ENCODE results near the gene SCAPER.

Gene SCAPER

DNA sequence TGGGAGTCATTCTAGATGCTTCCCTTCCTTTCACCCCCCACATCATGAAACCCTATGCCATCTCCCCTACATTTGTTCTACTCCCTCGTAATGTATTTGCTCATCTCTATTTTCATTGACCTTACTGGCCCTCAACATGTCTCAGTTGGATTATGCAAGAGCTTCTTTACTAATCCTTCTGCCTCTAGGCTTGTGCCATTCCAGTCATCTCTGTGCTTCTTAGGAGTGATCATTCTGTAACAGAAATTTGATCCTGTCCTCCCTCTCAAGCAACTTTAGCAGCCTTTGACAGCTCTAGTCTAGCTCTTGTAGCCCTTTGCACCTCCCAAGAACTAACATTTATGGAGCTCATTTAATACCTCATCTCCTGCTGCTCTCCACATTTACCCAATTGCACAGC, 503.9 kb downstream of the SCAPER start:
- Histone ChIP-seq H2BK15ac (ENCODE audit: low read length) (no peak overlapping the region), H3K9me3 (replicated peaks in 1 of 2; ENCODE audit: control insufficient read depth in 2 of 2, insufficient read depth in 1 of 2, low read depth in 1 of 2, low read length in 2 of 2) (peaks cover 0 to 2% of the 10 kb centered on the region in 2 donors), H4K8ac (ENCODE audit: low read depth, low read length) (no peak overlapping the region), H3K23ac (ENCODE audit: low read depth, low read length, poor library complexity) (no peak overlapping the region), H2BK120ac (ENCODE audit: low read depth, low read length) (no peak overlapping the region), H3K14ac (ENCODE audit: low read length) (no peak overlapping the region), H3K79me1 (ENCODE audit: low read depth, low read length) (no peaks in the 10 kb centered on the region), H3K4me2 (ENCODE audit: insufficient read depth, low read length, poor library complexity, severe bottlenecking) (no peak overlapping the region), H3K36me3 (replicated peaks in 1 of 2; ENCODE audit: control insufficient read depth in 2 of 2, insufficient read depth in 2 of 2, low read length in 2 of 2) (no peaks in the 10 kb centered on the region), H3K9ac (ENCODE audit: low read depth, low read length, poor library complexity) (no peak overlapping the region), H3K27me3 (ENCODE audit: control insufficient read depth in 3 of 3, insufficient read depth in 3 of 3, low read depth in 1 of 3, low read length in 3 of 3) (peaks cover 0 to 5% (median 0%) of the 10 kb centered on the region in 3 experiments), H3K4ac (ENCODE audit: low read length) (no peak overlapping the region), H2AK5ac (ENCODE audit: low read depth, low read length) (no peak overlapping the region), H3K4me1 (ENCODE audit: control insufficient read depth in 2 of 2, insufficient read depth in 1 of 2, low read depth in 1 of 2, low read length in 2 of 2) (peaks cover 0 to 5% of the 10 kb centered on the region in 2 donors), H2AFZ (ENCODE audit: low read length) (no peak overlapping the region), H4K91ac (ENCODE audit: low read depth, low read length, poor library complexity) (no peak overlapping the region), H3K4me3 (ENCODE audit: low read length in 2 of 2) (no peak overlapping the region), H3K18ac (ENCODE audit: low read length) (no peak overlapping the region), H3K27ac (replicated peaks; ENCODE audit: low read length) (no peak overlapping the region), H2BK5ac (ENCODE audit: low read length) (no peak overlapping the region), H2BK12ac (ENCODE audit: low read length) (no peak overlapping the region)
- DNase-seq (ENCODE audit: low spot score), result no peak
- WGBS, 2 donors (ENCODE audit: extremely low coverage in 2 of 2, insufficient read length in 2 of 2, insufficient replicate concordance in 1 of 2), result no CpG with 5 or more reads among the region's 1 CpG

DNA sequence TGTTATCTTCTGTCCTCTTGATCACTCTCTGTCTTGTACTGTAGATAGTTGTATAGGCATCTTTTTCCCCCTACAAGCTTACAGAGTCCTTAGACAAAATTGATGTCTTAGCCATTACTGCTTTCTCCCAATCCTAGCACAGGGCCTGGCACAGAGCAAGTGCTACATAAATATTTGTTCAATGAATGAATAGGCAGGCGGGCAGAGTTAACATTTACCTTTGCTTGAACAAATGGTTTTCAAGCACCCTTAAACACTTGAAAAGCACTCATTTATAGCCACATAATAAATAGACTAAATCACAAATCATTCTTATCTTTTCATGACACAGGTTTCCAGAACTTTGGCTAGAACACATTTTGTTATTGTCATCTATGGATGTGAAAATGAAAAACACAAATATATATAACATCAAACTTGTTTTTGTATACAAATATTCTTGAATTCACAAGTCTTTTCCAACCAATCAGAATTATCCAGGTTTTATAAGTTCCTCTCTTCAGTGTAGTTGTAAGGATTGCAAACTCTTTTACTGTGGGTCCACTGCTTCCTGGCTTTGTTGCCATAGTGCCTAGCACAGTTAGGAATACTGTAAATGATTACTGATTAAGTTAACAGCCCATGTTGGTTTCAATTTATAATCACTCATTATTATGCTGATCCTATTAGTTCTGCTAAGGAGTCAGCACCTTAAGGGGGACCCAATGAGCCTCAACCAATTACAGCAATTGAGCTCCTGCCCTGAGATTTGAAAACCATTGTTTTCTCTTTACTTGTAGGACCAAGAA, 506.6 kb downstream of the SCAPER start:
- DNase-seq (ENCODE audit: low spot score), result no peak
- H2BK12ac ChIP-seq (ENCODE audit: low read length), result no peak overlapping the region
- H3K36me3 ChIP-seq (replicated peaks in 1 of 2; ENCODE audit: control insufficient read depth in 2 of 2, insufficient read depth in 2 of 2, low read length in 2 of 2), result no peaks in the 10 kb centered on the region
- H3K4ac ChIP-seq (ENCODE audit: low read length), result no peak overlapping the region
- H3K9me3 ChIP-seq (replicated peaks in 1 of 2; ENCODE audit: control insufficient read depth in 2 of 2, insufficient read depth in 1 of 2, low read depth in 1 of 2, low read length in 2 of 2), result no peaks in the 10 kb centered on the region
- no peak overlapping the region for H2AK5ac ChIP-seq (ENCODE audit: low read depth, low read length)
- H3K23ac ChIP-seq (ENCODE audit: low read depth, low read length, poor library complexity), result no peak overlapping the region
- H3K79me1 ChIP-seq (ENCODE audit: low read depth, low read length), result no peaks in the 10 kb centered on the region
- H2AFZ ChIP-seq (ENCODE audit: low read length), result no peak overlapping the region
- no peak overlapping the region for H3K4me2 ChIP-seq (ENCODE audit: insufficient read depth, low read length, poor library complexity, severe bottlenecking)
- no peak overlapping the region for H2BK5ac ChIP-seq (ENCODE audit: low read length)
- no peak overlapping the region for H2BK15ac ChIP-seq (ENCODE audit: low read length)
- peaks cover 0 to 5% (median 0%) of the 10 kb centered on the region in 3 experiments for H3K27me3 ChIP-seq (ENCODE audit: control insufficient read depth in 3 of 3, insufficient read depth in 3 of 3, low read depth in 1 of 3, low read length in 3 of 3)
- H3K4me3 ChIP-seq (ENCODE audit: low read length in 2 of 2), result no peak overlapping the region
- H3K4me1 ChIP-seq (ENCODE audit: control insufficient read depth in 2 of 2, insufficient read depth in 1 of 2, low read depth in 1 of 2, low read length in 2 of 2), result peaks cover 0 to 7% of the 10 kb centered on the region in 2 donors
- no peak overlapping the region for H4K91ac ChIP-seq (ENCODE audit: low read depth, low read length, poor library complexity)
- H3K27ac ChIP-seq (replicated peaks; ENCODE audit: low read length), result no peak overlapping the region
- no peak overlapping the region for H3K9ac ChIP-seq (ENCODE audit: low read depth, low read length, poor library complexity)
- H2BK120ac ChIP-seq (ENCODE audit: low read depth, low read length), result no peak overlapping the region
- H4K8ac ChIP-seq (ENCODE audit: low read depth, low read length), result no peak overlapping the region
- no CpG with 5 or more reads among the region's 1 CpG for WGBS, 2 donors (ENCODE audit: extremely low coverage in 2 of 2, insufficient read length in 2 of 2, insufficient replicate concordance in 1 of 2)
- no peak overlapping the region for H3K14ac ChIP-seq (ENCODE audit: low read length)
- no peak overlapping the region for H3K18ac ChIP-seq (ENCODE audit: low read length)

DNA sequence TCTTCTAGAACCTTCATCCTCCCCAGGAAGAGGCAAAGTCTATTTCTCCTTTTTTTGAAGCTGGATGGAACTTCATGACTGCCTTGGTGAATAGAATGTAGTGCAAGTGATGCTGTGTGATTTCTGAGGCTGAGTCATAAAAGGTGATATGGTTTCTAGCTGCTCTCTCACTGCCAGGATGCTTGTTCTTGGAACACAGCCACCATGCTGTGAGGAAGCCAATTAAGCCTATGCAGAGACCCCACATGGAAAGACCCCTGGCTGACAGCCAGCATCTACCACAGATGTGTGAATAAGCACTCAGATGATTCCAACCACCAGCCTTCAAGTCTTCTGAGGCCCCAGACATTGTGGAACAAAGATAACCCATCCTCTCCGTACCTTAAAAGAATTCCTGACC, 511.5 kb downstream of the SCAPER start:
- no CpG with 5 or more reads among the region's 1 CpG for WGBS, 2 donors (ENCODE audit: extremely low coverage in 2 of 2, insufficient read length in 2 of 2, insufficient replicate concordance in 1 of 2)
- Histone ChIP-seq H3K9me3 (replicated peaks in 1 of 2; ENCODE audit: control insufficient read depth in 2 of 2, insufficient read depth in 1 of 2, low read depth in 1 of 2, low read length in 2 of 2) (no peaks in the 10 kb centered on the region), H3K4me3 (ENCODE audit: low read length in 2 of 2) (no peak overlapping the region), H3K4me2 (ENCODE audit: insufficient read depth, low read length, poor library complexity, severe bottlenecking) (no peak overlapping the region), H2BK15ac (ENCODE audit: low read length) (no peak overlapping the region), H3K18ac (ENCODE audit: low read length) (no peak overlapping the region), H3K4me1 (ENCODE audit: control insufficient read depth in 2 of 2, insufficient read depth in 1 of 2, low read depth in 1 of 2, low read length in 2 of 2) (peaks cover 0 to 2% of the 10 kb centered on the region in 2 donors), H3K4ac (ENCODE audit: low read length) (no peak overlapping the region), H3K79me1 (ENCODE audit: low read depth, low read length) (no peaks in the 10 kb centered on the region), H3K14ac (ENCODE audit: low read length) (no peak overlapping the region), H4K91ac (ENCODE audit: low read depth, low read length, poor library complexity) (no peak overlapping the region), H3K9ac (ENCODE audit: low read depth, low read length, poor library complexity) (no peak overlapping the region), H3K27ac (replicated peaks; ENCODE audit: low read length) (no peak overlapping the region), H3K27me3 (ENCODE audit: control insufficient read depth in 3 of 3, insufficient read depth in 3 of 3, low read depth in 1 of 3, low read length in 3 of 3) (no peaks in the 10 kb centered on the region), H2AK5ac (ENCODE audit: low read depth, low read length) (no peak overlapping the region), H2AFZ (ENCODE audit: low read length) (no peak overlapping the region), H2BK5ac (ENCODE audit: low read length) (no peak overlapping the region), H2BK12ac (ENCODE audit: low read length) (no peak overlapping the region), H3K23ac (ENCODE audit: low read depth, low read length, poor library complexity) (no peak overlapping the region), H2BK120ac (ENCODE audit: low read depth, low read length) (no peak overlapping the region), H3K36me3 (replicated peaks in 1 of 2; ENCODE audit: control insufficient read depth in 2 of 2, insufficient read depth in 2 of 2, low read length in 2 of 2) (no peaks in the 10 kb centered on the region), H4K8ac (ENCODE audit: low read depth, low read length) (no peak overlapping the region)
- no peak for DNase-seq (ENCODE audit: low spot score)

DNA sequence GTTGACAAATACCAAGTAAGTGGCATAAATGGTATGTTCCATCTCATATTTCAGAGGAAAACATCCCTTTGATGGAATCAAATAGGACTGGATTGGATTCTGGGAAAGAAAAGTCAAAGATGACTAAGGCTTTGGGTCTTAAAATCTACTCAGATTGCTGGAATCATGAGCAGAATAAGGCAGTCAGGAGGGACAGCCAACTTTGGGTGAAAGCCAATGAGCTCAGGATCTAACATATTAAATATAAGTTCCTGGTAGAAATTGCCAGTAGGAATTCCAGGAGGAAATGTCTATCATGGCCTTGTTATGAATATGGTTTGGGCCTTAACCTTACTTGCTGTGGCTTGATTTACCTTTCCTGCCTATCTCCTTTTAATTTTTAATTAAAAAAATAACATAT, 513.3 kb downstream of the SCAPER start:
- H3K4me1 ChIP-seq (ENCODE audit: control insufficient read depth in 2 of 2, insufficient read depth in 1 of 2, low read depth in 1 of 2, low read length in 2 of 2), result peaks cover 0 to 2% of the 10 kb centered on the region in 2 donors
- H4K8ac ChIP-seq (ENCODE audit: low read depth, low read length), result no peak overlapping the region
- no peak overlapping the region for H2AFZ ChIP-seq (ENCODE audit: low read length)
- no peak overlapping the region for H3K4ac ChIP-seq (ENCODE audit: low read length)
- no peak overlapping the region for H2BK15ac ChIP-seq (ENCODE audit: low read length)
- H2AK5ac ChIP-seq (ENCODE audit: low read depth, low read length), result no peak overlapping the region
- H3K9me3 ChIP-seq (replicated peaks in 1 of 2; ENCODE audit: control insufficient read depth in 2 of 2, insufficient read depth in 1 of 2, low read depth in 1 of 2, low read length in 2 of 2), result no peaks in the 10 kb centered on the region
- H3K27me3 ChIP-seq (ENCODE audit: control insufficient read depth in 3 of 3, insufficient read depth in 3 of 3, low read depth in 1 of 3, low read length in 3 of 3), result no peaks in the 10 kb centered on the region
- no peak overlapping the region for H3K9ac ChIP-seq (ENCODE audit: low read depth, low read length, poor library complexity)
- no peak overlapping the region for H3K18ac ChIP-seq (ENCODE audit: low read length)
- H3K23ac ChIP-seq (ENCODE audit: low read depth, low read length, poor library complexity), result no peak overlapping the region
- H2BK120ac ChIP-seq (ENCODE audit: low read depth, low read length), result no peak overlapping the region
- no peak for DNase-seq (ENCODE audit: low spot score)
- no peaks in the 10 kb centered on the region for H3K79me1 ChIP-seq (ENCODE audit: low read depth, low read length)
- H4K91ac ChIP-seq (ENCODE audit: low read depth, low read length, poor library complexity), result no peak overlapping the region
- no peak overlapping the region for H2BK5ac ChIP-seq (ENCODE audit: low read length)
- no peak overlapping the region for H3K27ac ChIP-seq (replicated peaks; ENCODE audit: low read length)
- H3K14ac ChIP-seq (ENCODE audit: low read length), result no peak overlapping the region
- H2BK12ac ChIP-seq (ENCODE audit: low read length), result no peak overlapping the region
- H3K36me3 ChIP-seq (replicated peaks in 1 of 2; ENCODE audit: control insufficient read depth in 2 of 2, insufficient read depth in 2 of 2, low read length in 2 of 2), result no peaks in the 10 kb centered on the region
- H3K4me2 ChIP-seq (ENCODE audit: insufficient read depth, low read length, poor library complexity, severe bottlenecking), result no peak overlapping the region
- H3K4me3 ChIP-seq (ENCODE audit: low read length in 2 of 2), result no peak overlapping the region

All from neuronal stem cell (in vitro differentiated cells).